CD4-positive, alpha-beta T cell treated with Interleukin-4 for 1 hour (primary cell): Measurements from ENCODE around the gene GUCY2D.
A peak's percentile ranks its signal among the peaks of the same experiment; 100 is the strongest.
"Not testable (repeated sequence)": the region's sequence is repeated elsewhere in the genome, so short reads cannot be mapped to it uniquely, and the experiment has no call there.

Experiments
- DNase-seq, 2 donors: peaks; one replicate each; pipeline ENCODE4 v3.0.0-alpha.2; 2020 to 2022

GUCY2D gene

GRCh38 chr17:8046929-8047768 is 44.7 kb downstream of the GUCY2D start:
- no peak for DNase-seq

- no peak for DNase-seq
These were observed 45.3 kb downstream of the GUCY2D start for GRCh38 chr17:8047769-8048110.

- DNase-seq, result no peak
These were observed 45.8 kb downstream of the GUCY2D start for GRCh38 chr17:8048236-8048635.

- DNase-seq, result no peak
These were observed 46.3 kb downstream of the GUCY2D start for GRCh38 chr17:8048736-8049135.

- DNase-seq, result no peak
These were observed 49.4 kb downstream of the GUCY2D start for GRCh38 chr17:8051831-8052230.

- DNase-seq, result no peak
These were observed 50.1 kb downstream of the GUCY2D start for GRCh38 chr17:8052256-8053252.

GRCh38 chr17:8053600-8053999 is 51.2 kb downstream of the GUCY2D start:
- no peak for DNase-seq

- DNase-seq, result no peak
These were observed 53.4 kb downstream of the GUCY2D start for GRCh38 chr17:8055851-8056231.

GRCh38 chr17:8056232-8056975 is 54.0 kb downstream of the GUCY2D start:
- DNase-seq, result peak; percentile 32 to 63

- no peak for DNase-seq
These were observed 54.7 kb downstream of the GUCY2D start for GRCh38 chr17:8056976-8057625.

- peak; percentile 68 to 84 for DNase-seq
These were observed 55.3 kb downstream of the GUCY2D start for GRCh38 chr17:8057691-8058114.

- DNase-seq, result no peak
These were observed 56.7 kb downstream of the GUCY2D start for GRCh38 chr17:8059131-8059530.

- DNase-seq, result peak; percentile 68 to 83
These were observed 57.9 kb downstream of the GUCY2D start for GRCh38 chr17:8060274-8060673.

- DNase-seq, result not testable (repeated sequence)
These were observed 59.4 kb downstream of the GUCY2D start for GRCh38 chr17:8061851-8062250.

- DNase-seq, result no peak
These were observed 60.0 kb downstream of the GUCY2D start for GRCh38 chr17:8062435-8062806.

- no peak for DNase-seq
These were observed 60.5 kb downstream of the GUCY2D start for GRCh38 chr17:8062807-8063483.

- DNase-seq, result no peak
These were observed 61.5 kb downstream of the GUCY2D start for GRCh38 chr17:8063761-8064534.

GRCh38 chr17:8064561-8065019 is 62.2 kb downstream of the GUCY2D start:
- DNase-seq, result no peak

GRCh38 chr17:8066841-8067775 is 64.7 kb downstream of the GUCY2D start:
- no peak for DNase-seq

- DNase-seq, result no peak
These were observed 65.4 kb downstream of the GUCY2D start for GRCh38 chr17:8067806-8068205.
